Hepatic stellate cell (primary cell): Measurements from ENCODE around the gene NEK9.
"Not testable (repeated sequence)": the region's sequence is repeated elsewhere in the genome, so short reads cannot be mapped to it uniquely, and the experiment has no call there.

ENCODE experiments used
- DNase-seq: peaks from one replicate; pipeline ENCODE4 v3.0.0; 2011; ENCODE audit warnings: low spot score

The NEK9 gene

DNA sequence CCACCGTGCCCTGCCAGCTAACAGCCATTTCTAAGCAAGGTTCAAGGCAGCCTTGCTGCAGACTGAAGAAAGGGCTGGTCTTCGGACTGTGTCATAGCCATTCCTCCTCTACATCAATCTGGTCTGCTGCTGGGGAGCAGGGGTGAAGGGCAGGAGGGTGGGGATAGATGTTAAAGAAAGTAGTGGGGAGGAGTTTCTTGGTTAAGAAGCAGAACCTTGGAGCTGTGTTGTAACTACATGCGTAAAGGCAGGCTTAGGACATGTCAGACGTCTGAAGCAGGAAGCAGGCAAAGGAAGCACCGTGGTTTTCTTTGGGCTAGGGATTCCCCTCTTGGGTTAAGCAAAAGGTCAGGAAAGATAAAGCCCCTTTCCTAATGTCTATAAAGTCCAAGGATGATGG lies 18.1 kb upstream of the NEK9 start:
- no peak for DNase-seq

DNA sequence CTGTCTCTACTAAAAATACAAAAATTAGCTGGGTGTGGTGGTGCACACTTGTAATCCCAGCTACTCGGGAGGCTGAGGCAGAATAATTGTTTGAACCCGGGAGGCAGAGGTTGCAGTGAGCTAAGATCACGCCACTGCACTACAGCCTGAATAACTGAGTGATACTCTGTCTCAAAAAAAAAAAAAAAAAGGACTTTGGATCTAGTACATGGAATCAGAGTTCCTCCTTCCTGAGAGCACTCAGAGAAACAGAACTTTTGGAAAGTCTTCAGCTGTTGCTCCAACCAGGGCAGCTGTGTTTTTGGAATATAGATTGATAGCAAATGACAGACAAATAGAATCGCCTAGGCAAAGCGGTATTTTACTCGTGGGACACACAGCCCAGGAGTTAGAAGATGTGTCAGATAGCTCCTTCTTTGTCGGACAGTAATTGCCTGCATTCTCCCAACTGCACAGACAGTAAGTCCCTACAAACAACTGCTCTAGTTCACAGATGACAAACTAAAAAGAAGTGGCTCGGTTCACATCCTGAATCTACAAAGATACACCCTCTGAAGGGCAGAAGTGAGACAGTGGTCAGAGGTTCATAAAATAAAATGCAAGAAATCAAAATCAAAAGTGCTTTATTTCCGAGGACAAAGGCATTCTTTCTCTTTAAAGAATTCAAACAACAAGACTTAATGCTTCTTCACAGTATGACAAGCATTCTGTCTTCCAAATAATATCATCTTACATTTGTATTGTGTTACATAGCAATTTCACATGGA lies 17.1 kb upstream of the NEK9 start:
- no peak for DNase-seq

DNA sequence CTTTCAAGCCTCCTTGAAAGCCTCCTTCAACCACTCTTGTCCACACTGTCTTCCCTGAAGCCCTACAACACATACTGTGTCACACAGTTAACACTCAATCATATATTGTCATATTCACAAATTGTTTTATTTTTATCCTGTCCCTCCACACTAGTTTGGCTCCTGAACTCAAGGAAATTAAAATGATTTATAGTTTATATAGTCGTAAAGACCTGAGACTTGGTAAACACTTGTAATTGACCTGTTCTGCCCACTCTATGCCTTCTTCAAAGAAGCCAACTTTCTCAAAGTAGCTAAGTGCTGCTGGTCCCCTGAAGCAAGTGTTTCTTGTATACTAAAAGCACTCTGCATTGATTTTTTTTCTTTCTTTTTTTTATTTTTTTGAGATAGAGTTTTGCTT lies 15.6 kb upstream of the NEK9 start:
- no peak for DNase-seq

DNA sequence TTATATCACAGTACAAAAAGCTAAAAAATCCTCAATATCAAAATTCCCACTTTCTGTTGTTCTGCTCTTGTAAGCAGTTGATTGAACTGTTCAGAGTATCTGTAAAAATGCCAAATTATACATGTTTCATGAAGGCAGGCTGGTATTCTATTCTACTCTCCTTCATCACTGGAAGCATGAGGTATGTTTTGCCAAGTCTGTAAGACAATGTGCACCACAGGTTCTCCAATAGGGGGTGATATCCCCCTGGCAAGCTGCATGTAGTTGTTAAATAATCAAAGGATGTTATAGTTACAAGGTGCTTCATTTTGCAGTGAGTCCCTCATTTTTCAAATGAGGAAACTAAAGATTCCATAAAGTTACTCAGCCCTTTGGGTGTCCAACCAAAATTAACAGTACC lies 15.1 kb upstream of the NEK9 start:
- DNase-seq = no peak

DNA sequence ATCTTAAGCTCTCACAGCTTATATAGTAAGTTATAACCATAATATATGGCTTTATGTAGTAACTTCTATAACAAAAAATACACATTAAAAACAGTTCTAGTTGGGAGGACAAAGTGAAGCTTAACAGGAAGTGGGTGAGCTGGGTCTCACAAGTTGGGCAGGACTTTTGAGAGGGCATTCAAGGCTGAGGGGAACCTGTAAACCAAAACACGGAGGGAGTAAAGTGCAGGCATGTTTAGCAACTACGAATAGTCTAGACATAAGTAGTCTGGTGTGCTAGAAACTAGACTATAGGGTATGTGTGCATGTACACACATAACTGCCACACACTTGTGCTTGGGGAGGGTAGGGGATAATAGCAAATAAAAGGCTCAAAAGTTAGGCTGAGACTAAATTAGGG lies 14.2 kb upstream of the NEK9 start:
- no peak for DNase-seq

DNA sequence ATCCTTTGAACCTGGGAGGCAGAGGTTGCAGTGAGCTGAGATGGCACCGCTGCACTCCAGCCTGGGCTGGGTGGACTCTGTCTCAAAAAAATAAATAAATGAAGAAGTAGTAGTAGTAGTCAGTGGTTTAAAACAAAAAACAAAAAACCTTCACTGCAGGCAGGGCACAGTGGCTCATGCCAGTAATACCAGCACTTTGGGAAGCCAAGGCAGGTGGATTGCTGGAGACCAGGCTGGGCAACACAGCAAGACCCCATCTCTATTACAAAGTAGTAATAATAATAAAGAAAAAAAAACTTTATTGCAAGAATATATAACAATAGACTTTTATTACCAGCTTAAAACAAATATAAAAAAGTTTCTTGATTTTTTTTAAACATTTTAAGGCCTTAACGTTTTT lies 13.8 kb upstream of the NEK9 start:
- no peak for DNase-seq

DNA sequence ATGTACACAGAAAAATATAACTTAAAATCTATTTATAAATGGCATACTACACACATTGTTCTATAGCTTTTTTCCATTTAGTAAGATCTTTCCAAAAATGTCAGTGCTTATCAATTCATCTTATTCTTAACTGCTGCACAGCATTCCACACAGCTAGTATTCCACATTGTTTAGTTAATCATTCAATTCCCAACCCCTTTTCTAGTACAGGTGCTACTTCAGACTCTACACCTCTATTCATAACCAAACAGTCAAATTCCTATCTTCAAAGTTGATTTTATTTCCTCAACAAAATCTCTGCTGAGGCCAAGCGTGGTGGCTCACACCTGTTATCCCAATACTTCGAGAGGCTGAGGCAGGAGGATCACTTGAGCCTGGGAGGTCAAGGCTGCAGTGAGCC lies 12.3 kb upstream of the NEK9 start:
- no peak for DNase-seq

DNA sequence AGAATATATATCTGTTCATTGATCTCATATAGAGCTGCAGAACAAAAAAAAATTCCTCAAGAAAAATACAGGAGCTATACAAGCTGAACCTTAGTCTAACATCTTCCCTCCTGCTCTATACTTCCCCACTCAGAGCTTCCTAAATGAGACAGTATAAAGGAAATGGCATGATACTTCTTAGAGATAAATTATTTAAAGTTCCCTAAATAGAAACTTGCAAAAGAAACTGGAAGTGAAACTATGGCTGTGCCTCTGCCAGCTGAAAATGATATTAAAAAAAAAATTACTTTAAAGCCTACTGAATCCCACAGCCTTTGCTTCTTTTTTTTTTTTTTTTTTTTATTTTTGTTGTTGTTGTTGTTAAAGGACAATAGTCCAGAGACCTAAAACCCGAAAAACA lies 11.6 kb upstream of the NEK9 start:
- DNase-seq = no peak

DNA sequence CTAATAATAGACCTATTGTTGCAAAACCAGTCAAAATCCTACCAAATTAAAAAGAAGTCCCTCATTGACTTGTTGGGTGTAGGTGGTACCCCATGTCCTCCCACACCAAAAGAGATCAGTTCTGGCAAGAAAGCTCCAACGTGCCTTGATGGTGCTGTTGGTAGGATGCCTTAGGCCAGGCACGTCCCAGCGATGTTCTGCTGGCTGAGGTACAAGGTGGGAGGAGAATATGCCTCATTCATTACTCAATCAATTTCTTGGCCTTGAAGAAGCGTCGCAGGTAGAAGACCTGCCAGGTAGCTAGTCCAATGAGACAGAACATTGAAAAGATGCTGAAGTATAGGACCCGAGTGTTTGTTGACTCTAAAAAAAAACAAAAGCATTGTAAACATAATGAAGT lies 7.8 kb upstream of the NEK9 start:
- no peak for DNase-seq

DNA sequence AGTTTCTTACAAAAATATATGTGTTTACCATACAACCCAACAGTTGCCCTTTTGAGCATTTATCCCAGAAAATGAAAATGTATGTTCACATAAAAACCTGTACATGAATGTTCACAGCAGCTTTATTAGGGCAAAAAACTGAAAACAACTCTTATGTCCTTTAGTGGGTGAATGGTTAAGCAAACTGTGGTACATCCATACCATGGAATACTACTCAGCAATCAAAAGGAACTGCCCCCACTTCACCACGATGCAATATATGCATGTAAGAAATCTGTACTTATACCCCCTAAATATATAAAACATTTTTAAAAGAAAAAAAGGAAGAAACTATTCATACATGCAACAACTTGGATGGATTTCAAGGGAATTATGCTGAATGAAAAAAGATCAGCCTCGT lies 6.7 kb upstream of the NEK9 start:
- DNase-seq = no peak

DNA sequence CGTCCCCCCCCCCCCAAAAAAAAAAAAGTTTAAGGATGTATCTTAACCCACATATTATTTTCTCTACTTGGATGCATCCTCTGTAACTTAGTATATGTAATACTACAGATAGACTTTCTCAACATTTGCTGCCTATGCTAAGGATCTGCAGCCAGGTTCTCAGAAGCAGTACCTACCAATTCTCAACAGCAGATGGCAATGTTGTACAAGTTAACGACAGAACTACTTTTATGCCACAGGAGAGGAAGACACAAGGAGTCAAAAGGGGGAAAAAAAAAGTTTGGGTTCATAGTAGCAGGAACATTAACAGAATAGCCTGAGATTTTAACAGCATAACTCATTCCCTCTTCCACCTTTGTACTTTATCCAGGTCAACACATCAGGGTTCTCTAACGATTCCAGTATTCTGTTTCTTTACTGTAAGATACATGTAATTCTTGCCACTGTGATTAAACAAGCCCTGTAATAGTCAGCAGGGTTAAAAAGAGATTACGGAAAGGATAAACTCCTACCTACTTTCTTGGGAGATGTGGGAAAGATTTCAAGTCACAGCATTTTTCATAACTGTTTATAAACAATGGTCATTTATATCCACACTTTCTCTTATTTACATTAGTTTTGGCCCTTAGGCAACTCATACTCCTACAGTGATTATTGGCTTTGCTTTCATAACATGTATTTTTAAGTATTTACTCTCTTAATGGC lies 5.7 kb upstream of the NEK9 start:
- peak; percentile 45 for DNase-seq

DNA sequence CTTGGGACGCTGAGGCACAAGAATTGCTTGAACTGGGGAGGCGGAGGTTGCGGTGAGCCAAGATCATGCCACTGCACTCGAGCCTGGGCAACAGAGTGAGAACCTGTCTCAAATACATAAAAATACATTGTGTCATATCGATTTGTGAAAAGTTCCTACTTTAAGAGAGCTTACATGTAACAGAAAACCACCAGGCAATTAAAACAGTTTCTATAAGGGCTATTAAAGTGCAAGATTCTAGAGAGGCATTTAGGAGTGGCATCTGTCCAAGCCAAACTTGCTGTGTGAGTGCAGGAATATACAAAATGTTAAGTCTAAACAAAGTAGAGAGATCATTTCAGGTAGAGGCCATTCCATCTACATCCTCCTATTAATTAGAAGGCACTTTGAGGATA lies 1.7 kb upstream of the NEK9 start:
- no peak for DNase-seq

DNA sequence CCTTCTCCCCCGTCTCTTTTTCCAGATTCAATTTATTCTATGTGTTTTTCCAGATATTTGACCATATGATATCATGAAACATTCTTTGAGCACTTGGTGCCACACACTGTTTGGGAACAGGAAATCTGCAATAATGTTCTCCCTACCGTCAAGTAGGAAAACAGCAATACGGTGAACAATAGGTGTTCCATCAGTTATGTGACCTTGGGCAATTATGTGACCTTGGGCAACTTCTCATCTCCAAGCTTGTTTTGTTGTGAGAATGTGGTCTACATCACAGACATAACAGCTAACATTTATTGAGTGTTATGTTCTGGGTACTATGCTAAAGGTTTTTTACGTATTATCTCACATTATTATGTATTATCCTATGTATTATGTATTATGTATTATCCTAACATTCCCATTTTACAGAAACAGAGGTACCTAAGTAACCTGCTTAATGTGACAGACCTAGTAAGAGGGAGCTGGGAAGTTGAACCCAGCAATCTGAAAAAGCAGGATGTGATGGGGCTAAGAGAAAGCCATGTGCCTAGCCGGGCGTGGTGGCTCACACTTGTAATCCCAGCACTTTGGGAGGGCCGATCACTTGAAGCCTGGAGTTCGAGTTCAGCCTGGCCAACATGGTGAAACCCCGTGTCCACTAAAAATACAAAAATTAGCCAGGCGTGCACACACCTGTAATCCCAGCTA lies 1.2 kb upstream of the NEK9 start:
- DNase-seq = no peak

DNA sequence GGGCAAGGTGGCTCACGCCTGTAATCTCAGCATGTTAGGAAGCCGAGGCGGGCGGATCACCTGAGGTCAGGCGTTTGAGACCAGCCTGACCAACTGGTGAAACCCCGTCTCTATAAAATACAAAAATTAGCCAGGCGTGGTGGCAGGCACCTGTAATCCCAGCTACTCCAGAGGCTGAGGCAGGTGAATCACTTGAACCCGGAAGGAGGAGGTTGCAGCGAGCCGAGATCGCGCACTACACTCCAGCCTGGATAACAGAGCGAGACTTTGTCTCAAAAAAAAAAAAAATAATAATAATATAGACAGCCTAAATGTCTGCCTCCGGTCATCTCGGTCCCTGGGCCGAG lies 599 bp upstream of the NEK9 start:
- not testable (repeated sequence) for DNase-seq

DNA sequence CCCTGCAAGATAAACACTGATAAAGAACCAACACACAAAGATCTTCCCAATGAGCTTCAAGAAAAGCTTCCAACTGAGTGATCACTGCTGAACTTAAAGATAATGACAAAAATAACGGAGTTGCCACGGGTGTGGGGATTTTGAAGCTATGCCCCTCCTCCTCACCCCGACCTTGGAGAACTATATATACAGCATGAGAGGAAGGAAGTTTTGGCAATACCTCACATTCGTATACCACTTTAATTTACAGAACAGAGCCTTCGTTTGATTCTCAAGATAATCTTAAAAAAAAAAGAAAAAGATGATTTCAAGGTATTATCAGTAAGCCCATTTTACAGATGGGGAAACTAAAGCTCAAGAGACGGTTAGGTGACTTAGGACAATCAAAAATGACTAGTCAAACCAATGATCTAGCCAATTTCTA lies 715 bp downstream of the NEK9 start:
- no peak for DNase-seq

DNA sequence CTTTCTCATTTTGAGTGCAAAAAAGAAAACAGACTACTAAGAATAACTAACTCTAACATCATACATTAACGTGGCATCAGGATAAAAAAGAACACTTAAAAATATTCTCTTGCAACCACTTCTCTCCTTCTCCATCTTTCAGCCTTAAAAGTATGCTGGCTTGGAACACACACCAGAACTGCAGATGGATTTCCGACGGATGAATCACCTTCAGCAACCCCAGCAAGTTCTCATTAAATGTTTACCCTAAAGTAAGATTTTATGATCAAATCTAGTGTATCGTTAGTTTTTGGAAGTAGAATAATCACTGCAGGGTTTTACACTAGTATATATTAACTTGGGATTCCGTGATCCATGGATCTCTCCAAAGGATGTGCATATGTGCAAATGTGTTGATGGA lies 1.2 kb downstream of the NEK9 start:
- DNase-seq = peak; percentile 64

DNA sequence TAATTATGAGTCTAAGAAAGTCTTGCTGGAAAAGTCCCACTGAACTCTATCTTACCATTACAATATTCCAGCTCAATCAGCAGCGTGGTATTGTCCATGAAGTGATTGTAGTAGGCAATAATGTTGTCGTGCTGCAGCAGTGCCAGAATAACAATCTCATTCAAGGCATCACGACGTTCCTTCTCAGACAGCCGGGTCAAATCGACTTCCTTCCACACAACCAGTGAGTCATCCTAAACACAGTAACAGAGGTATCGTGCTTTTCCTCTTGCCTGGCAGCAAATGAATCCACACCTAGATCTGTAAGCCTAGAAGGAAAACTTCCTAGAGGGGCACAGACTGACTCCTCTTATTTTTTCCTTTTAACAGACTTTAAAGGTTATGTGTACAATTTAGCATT lies 2.9 kb downstream of the NEK9 start:
- peak; percentile 83 for DNase-seq

DNA sequence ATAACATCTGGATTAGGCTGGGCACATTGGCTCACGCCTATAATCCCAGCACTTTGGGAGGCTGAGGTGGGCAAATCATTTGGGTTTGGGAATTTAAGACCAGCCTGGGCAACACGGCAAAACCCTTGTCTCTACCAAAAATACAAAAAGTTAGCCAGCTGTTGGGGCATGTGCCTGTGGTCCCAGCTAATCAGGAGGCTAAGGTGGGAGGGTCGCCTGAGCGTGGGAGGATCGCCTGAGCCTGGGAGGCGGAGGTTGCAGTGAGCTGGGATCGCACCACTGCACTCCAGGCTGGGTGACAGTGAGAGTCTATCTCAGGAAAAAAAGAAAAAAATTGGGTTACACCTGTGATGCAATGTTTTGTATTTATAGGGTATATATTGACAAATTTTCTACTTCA lies 5.3 kb downstream of the NEK9 start:
- no peak for DNase-seq

DNA sequence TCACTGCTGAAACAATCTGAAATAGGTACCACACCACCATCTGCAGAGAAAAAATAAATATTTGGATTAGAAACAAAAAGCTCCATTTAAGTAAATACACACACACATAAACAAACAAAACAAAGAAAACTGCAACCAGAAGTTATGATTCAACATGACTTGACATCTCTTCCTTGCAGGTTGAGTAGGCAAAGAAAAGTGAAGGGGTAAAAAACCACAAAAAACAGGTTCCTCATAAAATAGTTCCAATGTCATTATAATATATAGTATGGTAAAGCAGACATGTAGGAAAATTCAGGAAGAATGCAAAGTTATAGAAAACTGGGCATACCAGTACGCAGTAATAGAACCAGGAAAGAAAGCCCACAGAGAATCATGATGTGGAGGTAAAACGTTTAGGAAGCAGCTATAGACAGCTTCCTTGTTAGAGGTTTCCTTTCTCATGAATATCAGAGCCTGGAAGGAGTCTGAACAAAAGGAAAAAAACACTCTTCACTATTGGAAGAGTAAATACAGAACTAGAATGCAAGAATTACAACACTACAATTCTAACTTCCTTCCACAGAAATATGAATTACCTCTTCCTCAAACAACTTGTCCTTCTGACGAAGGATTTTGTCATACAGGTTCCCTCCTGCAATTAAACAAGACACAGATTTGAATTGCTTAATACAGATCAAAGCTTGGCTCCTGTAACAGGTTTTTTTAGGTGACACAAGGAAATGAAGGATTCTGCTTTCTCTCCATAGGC lies 6.1 kb downstream of the NEK9 start:
- DNase-seq = no peak

DNA sequence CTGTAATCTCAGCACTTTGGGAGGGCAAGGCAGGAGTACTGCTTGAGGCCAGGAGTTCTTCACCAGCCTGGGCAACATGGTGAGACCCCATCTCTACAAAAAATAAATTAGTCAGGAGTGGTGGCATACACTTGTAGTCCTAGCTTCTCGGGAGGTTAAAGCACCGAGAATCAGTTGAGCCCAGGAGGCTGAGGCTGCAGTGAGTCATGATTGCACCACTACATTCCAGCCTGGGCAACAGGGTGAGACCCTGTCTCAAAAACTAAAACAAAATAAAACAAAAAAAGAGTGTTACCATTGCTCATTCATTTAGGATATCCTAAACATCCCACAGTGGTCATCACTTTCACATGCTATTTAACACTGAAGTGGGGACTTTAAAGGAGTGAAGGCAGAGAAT lies 7.8 kb downstream of the NEK9 start:
- DNase-seq = no peak

DNA sequence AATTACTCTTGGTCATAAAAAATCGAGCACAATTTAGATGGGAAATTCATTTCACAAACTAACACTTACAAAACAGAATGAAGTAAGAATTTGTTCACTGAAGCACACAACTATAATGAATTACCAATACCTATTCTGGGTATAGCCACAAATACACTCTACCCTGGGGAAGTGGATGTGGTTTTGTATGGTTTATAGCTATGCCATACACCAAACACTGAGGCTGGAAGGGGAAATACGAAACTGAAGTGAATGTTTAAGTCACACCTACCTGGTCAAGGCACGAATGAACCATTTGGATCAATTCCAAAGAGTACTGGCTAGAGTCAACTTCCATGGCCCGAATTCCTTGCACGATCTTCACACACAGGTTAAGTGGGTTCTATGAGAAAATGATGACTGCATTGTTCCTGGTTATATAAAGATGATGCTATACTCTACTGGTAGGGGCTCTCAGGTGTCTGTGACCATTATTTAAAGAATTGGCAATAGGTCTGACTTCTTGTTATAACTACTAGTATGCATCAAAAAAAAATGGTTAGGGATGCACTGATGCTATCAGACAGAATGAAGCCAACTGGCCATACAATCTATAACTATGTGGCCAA lies 12.8 kb downstream of the NEK9 start:
- DNase-seq = no peak

DNA sequence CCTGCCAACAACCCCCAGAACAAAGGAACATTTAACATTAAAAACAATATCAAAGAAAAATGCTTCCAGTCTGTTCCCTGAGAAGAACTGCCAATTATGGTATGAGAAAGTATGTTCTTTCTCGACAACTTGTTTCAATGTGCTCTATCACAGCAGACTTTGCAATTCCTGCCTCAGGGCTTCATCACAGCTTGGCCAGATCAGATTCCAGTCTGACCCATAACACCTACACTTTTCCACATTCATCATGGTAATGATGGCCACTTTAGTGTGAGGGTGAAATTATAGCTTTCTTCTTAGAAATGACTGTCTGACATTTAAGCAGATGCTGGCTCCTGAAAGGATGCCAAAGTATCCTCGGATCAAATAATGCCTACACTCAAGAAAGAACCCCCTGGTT lies 17.0 kb downstream of the NEK9 start:
- no peak for DNase-seq
